GM18861 (cell line): ENCODE data around the gene PTPRD.

Experiments
- ATAC-seq: cut with Tn5 transposase; IDR thresholded peaks from one replicate; pipeline ENCODE4 v1.9.1; 2021; ENCODE audit not compliant: unreplicated experiment

The PTPRD gene

DNA sequence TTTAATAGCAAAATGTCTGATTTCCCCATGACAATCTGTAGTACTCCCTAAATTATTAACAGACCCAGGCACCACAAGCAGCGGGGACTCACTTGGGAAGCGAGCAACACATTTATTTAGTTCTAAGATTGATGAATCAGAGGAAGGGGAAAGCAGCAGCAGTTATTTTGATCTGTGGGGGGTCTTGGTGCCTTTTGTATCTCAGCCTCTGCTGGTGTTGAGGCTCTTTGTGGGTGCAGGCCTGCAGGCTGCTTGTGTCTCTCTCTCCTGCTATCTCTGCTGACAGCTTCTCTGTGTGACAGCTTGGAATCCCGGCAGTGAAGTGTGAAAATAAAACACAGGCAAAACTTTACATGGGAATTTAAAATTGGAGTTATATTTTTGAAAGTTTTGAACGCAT lies 1935.1 kb downstream of the PTPRD start:
- ATAC-seq, result no peak

DNA sequence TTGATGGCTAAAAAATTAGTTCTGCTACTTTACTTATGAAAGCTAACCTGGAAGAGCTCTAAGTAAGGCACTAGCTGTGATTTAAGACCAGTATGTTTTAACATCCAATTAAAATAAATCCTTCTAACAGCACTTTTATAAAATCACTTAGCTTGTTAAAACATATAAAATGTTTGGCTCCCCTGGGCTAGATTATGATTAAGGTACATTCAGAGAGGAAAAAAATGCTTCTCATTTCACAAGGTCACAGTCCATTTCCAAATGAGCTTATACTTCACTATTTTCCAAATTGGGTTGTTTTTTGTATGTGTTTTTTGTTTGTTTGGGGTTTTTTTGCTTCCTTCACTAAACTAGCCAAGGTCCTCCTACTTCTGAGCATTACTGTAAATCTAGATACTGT lies 1938.3 kb downstream of the PTPRD start:
- no peak for ATAC-seq

DNA sequence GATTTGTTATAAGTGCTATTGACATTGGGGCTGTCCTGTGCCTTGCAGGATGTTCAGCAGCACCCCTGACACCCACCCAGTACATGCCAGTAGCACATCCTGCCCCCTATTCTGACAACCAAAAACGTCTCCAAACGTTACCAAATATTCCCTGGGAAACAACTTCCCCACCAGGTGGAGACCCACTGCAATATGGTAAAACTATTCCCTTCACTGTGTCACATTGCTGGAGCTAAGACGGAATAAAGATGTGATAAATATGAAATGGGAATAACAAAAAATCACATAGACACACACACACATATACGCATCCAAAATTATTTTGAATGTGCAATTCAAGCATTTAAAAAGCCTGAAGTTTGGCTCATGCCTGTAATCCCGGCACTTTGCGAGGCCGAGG lies 1939.0 kb downstream of the PTPRD start:
- ATAC-seq, result no peak

DNA sequence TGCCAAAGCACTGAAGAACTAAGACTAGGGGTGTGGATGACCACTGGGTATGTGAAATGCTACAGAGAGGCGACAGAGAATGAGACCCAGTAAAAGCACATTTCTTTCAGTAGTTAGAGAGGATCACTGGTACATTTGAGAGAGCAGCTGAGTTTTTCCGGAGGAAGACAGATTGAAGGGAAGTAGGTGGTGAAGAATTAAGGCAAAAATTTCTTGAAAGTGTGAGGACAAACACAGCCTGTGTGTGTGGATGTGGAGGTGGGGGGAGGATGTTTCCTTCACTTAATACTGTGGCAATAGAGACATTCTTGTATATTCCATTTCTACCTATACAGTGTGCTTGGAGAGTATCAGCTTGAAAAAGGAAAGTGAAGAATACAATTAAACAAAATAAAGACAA lies 1942.1 kb downstream of the PTPRD start:
- no peak for ATAC-seq

DNA sequence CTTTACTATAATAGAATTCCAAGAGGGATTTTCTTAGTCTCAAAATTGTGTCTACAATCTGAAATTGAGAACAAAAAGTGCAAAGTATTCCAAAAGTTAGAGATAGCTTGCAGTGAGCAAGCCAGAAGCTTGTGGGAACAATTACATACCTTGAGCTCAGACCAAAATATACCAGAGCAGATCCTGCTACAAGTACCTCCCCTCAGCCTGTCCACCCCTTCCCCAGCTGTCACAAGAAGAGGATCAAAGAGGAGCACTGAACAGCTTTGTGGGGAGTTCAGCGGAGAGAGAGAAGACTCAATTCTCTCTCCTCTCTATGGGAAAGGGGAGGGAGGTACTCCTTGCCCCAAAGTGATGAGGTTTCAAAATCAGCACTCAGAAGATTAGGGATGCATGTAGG lies 1944.1 kb downstream of the PTPRD start:
- ATAC-seq, result no peak

DNA sequence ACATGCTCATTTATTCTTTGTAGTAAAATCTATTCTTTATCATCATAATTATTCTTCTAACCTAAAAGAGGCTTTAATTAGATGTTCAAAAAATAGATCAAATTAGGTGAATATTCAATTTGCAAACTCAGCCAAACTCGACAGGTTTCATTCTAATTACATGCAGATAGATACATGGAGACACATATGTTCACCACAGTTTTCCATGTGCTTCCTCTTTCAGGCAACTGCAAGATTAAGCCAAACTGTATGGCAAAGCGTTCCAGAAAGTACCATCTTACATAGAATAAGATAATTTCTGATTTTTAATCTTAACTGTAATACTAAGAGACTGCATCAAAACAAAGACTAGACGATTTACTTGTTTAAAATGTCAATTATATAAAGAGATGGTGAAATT lies 1944.6 kb downstream of the PTPRD start:
- ATAC-seq, result no peak

DNA sequence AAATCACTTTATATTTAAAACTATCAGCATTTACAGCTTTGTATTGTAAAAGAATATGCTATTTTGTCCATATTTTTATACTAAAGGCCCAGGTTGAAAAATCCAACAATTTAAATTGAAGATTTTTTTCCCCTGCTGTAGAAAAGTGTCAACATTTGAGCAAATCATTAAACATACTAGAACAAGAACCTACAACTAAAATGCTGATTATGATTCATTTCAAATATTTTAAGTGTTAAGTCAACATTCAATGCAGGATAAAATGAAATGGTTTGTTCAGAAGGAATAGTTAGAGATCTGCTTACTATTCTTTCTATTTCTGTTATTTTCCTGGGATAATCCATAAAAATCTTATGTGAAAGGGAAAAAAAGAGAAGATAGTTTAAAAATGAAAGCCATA lies 1946.7 kb downstream of the PTPRD start:
- no peak for ATAC-seq

DNA sequence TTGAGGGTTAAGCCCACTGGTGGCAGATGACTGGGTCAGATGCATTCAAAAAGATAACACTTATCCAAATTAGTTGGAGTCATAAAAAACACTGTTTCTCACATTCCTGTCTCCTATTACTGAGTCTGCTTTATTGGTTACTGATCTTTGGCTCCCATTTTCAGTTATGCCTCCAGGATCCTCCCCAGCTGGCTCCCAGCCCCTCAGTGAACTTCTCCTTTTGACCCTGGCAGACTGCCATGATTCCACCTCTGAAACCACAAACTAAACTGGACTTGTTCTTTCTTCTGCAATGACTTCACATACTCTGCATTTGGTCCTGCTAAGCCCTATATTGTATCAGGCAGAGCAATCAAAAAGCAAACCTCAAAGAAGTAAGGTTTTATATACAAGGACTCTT lies 1952.4 kb downstream of the PTPRD start:
- ATAC-seq, result no peak

DNA sequence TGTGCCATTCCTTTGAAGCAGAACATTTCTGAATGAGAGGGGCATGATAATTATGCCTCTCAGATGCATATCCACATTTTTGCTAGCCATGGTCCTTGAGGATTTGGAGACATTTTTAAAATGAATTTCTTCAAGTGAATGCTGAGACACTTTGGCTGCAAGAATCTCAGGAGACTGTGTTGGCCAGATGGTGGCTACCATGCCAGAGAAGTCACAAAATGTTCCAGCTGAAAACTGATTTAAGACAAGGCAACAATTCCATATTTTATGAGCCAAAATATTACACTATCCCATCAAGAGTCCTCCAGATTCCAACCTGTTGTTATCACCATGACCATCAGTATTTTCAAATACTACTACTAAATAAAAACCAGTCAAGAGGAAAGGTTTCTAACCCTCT lies 1953.7 kb downstream of the PTPRD start:
- ATAC-seq, result no peak

DNA sequence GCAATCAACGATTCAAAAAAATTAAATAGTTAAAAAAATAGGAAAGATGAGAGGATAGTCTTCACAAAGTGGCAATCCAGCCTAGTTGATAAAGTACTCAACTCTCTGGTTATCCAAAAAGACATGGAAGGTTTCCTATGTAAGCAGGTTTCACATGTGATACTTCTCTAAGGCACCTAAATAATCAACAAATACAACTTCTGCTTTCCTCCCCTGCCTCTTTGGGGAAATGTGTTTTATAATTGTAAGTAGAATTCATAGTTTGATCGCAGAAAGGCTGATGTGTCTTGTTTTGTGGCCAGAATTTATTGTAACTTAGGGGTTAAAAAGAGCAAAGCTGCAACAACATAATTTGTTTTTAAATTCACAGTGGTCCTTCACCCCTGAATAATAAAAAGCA lies 1957.7 kb downstream of the PTPRD start:
- no peak for ATAC-seq

DNA sequence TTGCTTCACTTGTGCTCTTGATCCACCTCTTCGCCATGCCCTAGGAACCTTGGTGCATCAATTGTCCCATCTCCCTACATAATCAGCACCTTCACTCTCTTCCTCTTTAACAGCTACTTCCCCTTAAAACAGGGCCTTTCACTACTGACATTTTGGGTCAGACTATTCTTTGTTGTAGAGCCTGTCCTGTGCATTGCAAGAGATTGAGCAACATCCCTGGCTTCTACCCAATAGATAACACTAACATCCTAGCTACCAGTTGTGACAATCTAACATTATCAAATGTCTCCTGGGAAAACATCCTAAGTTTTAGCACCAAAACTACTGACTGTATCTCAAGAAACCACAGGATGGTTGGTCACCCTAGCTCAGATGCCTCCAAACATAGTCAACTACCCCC lies 1958.9 kb downstream of the PTPRD start:
- no peak for ATAC-seq

DNA sequence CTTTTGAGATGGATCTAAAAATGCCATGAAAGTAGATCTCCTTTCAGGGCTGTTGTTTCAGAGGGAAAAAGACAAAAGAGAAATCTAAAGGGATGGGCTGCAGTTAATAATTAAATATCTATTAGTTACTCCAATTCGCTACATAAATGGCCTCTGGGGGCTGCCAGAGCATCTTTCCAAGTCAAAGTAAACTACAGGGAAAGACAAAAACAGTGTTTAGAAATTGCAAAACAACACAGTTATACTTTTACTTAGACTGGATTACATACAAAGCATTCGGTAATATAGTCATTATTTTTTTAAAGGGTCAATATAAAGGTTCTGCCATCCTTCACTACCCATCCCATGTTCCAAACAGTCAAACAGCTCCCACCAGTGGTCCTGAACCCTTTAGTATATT lies 1959.7 kb downstream of the PTPRD start:
- ATAC-seq, result no peak

DNA sequence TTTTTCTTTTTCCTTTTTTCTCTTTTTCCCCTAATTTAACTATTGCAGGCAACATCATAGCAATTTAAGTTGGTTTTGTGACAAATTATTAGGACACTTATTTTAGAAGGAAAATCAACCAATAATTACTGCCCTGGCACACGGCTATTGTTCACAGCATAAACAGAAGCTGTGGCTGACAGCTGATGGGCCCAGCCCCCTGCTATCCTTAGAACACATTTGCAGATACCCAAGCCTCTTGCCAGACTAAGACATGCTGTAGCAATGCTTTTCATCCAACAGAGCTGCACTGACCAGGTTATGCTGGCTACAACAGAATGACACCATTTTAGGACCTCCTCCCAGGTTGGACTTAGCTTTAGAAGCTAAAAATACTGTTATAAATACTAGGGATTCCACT lies 1960.5 kb downstream of the PTPRD start:
- ATAC-seq, result no peak

DNA sequence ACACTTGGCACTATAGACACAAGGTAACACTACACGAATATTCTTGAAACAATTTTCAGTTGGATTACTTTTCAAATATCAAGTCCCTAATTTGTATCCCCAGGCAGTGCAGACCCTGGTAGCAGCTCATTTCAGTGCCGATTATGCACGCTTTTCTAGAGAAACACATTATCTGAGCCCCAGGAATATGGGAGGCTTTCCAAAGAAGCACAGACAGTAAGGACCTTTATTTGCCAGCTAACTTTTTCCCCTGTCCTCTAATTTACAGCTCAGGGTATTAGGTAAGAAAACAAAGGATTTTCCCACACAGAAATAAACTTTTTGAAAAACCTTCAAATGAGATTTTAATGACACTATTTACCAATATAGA lies 1961.0 kb downstream of the PTPRD start:
- ATAC-seq, result no peak

DNA sequence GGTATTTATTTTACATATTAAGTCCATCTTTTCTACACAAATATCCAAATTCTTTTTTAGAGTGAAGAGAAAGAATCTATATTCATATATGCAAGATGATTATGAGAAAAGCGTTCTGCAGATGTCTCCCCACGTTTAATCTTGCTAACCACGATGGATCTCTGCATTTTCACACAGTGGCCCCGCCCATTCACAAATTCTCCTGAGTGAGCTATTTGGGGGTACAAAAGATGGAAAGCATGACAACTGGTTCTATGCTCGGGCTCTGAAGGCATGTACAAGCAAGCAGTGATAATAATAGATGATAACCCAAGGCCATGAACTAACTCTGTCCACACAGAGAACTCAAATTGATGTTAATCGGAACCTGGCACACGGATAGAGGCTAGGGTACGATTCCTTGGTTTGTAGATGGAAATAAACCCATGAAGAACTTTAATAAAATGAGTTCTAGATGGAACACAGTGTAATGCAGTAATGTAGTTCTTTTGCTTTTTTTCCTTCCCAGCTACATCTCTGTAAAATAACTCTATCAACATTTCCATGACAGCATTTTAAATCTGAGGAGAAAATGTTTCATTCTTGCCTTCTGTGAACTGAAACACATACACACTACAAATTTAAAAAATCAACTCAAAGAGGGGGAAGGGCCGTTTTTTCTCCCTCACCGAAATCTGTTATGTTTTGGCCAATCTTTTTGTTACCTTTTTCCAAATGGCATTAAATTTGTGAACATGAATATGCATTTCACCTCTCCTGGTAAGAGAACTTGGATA lies 1961.5 kb downstream of the PTPRD start:
- ATAC-seq, result no peak

DNA sequence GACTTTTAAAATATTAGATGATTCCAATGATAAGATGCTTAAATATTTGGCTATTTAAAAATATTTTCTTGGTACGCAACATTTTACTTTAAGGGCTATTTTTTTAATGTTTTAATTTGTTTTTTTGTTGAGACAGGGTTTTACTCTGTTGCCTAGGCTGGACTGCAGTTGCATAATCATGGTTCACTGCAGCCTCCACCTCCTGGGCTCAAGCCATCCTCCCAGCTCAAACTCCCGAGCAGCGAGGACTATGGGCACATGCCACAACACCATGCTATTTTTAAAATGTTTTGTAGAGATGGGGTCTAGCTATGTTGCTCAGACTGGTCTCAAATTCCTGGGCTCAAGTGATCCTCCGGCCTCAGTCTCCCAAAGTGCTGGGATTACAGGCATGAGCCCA lies 1963.0 kb downstream of the PTPRD start:
- no peak for ATAC-seq

DNA sequence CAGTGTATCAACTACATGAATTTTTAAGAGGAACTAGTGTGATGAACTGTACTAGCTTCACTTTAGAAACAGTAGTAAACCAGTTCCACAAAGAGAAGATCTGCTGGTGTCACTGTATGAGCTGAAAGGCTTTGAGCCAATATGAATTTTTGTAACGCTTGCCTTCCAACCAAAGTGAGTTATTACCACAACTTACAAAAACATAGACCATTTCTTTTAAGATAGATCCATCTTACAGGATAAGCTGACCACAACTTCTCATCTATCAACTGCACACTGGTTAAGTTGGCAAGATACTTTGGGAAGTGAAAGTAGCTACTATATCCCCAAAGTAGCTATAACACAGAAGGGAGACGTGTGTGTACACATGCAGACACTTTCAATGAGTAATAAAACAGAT lies 1963.6 kb downstream of the PTPRD start:
- ATAC-seq, result no peak

DNA sequence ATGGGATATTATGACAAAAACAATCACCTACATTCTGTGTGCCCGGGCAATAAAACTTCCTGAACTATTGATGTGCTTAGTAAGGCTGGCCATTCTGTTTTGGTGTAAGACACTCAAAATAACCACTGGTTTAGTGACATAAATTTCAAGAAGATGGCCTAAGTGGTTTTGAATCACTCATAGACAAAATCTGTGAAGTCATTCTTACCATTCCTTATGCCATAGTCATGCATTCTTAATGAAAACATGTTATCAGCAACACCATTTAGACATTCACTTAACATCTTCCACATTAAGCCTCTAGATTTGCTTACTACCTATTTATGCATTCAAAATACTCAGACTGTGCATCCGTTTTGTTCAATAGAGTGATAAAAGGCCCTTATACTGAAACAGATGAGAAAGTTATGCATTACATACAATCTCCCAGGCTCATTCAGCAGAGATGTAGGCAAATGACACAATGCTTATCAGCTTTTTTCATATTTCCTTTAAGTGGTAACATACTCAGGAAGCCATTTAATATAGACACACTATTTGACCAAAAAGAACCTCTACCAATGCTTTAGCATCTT lies 1964.4 kb downstream of the PTPRD start:
- ATAC-seq, result no peak

DNA sequence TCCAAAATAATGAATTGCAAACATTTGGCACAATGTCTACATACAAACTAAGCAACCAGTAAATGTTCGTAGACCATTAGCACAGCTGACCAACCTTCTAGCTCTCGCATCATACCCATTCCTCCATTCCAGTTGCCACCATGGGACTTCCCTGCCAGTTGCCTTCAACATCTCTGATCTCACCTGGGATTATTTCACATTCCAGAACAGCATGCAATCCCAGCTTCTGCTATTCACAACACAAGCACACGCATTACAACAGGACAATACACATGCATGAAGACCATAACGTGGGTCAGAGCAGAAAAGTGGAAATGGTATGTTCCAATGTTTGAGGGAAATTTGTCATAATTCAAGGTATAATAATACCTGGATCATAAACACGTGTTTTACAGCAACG lies 1965.0 kb downstream of the PTPRD start:
- ATAC-seq, result no peak

DNA sequence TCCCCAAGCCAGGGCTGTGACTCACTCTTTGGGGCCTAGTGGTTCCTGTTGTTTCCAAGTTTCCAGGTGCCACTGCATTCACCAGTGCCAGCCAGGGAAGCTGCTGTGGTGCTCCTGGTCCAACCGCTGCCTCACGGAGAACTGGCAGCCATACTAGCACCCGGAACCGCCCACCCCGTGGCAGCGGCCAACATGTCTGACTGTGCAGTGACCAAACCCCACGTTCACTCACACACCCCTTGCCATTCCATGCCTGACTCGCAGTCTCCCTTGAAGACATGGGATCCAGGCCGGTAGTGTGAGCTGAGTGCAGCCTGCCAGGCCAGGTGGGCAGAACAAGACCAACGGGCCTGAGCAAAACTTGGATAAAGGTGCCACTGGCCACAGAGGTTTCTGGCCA lies 1968.2 kb downstream of the PTPRD start:
- ATAC-seq, result no peak

DNA sequence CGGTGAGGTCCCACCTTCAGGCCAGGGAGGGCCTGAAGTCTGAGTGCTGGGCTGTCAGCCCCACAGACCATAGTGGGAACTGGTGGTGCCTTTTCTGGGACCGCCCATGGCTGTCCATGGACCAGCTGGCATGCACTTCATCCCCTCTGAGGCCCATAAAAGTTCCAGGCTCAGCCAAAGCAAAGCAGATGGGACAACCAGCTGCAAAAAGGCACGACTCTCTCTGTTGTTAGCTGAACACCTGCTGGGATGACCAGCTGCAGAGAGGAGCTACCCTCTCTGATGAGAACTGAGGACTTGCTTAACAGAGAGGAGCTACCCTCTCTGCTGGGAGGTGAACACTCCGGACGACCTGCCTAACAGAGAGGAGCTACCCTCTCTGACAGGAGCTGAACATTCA lies 1968.9 kb downstream of the PTPRD start:
- no peak for ATAC-seq

DNA sequence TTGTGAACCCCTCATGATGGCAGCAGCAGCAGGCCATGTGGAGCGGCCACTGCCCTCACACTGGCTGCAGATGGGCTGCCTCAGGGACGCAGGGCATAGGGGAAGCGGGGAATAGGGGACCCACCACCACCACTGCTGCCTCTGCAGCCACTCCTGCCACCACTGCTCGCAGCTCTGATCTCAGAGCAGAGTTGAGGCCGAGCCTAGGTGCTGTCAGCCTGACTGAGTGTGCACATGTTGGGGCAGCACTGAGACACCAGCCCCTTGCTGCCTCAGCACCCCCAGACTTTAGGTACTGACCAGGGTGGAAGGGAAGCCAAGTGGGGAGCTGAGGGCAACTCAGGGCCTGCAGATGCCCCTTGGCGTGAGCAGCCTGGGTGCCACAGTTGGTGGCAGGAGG lies 1969.3 kb downstream of the PTPRD start:
- ATAC-seq, result no peak

DNA sequence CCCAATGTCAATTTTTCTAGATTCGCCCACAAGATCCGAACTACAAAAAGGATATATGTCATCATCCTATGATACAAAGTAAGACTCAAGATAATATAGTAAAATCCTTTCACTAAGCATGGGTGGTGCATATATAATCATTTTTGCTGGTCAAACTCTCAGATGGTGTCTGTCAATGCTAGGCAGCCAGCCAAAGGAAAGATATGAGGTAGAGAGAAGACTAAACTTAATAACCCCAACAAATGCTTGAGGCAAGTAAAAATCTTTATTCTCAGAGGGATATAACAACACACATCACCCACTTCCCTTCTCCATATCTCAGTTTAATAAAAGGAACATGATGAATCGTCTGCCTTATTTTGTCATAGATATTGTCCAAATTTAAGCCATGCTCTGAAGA lies 1972.0 kb downstream of the PTPRD start:
- no peak for ATAC-seq
